WERI-Rb-1 (cell line): ENCODE measurements around the gene ATG16L1.

Experiments
- DNase-seq: peaks from one replicate; pipeline ENCODE4 v3.0.0-alpha.2; 2020
- H3K27ac ChIP-seq: fragments of 250-450 bp; sonication (Bioruptor Pico); 2 replicates; pipeline ENCODE4 v1.5.1; 2020; ENCODE audit warnings: mild to moderate bottlenecking, moderate library complexity
- H3K27me3 ChIP-seq: fragments of 250-450 bp; sonication (Bioruptor Pico); 2 replicates; pipeline ENCODE4 v1.5.1; 2021; ENCODE audit warnings: mild to moderate bottlenecking, low read depth, moderate library complexity; ENCODE audit not compliant: insufficient read depth, severe bottlenecking
- H3K36me3 ChIP-seq: fragments of 250-450 bp; sonication (Bioruptor Pico); 2 replicates; pipeline ENCODE4 v1.5.1; 2020; ENCODE audit warnings: mild to moderate bottlenecking, moderate library complexity
- H3K4me3 ChIP-seq: 2 replicates; pipeline ENCODE4 v1.5.1; 2011; ENCODE audit warnings: low read depth, mild to moderate bottlenecking, control low read depth, low read length
- H3K9me3 ChIP-seq: fragments of 250-450 bp; sonication (Bioruptor Pico); 2 replicates; pipeline ENCODE4 v1.5.1; 2021; ENCODE audit warnings: mild to moderate bottlenecking, moderate library complexity; ENCODE audit not compliant: severe bottlenecking
- TF ChIP-seq, protein P1 (sequence below): IDR thresholded peaks from 2 replicates; pipeline ENCODE4 v1.5.1; 2011; ENCODE audit warnings: low read depth, mild to moderate bottlenecking, control low read depth, inconsistent platforms, low read length

Gene ATG16L1

GRCh38 chr2:233213011-233213410, 38.5 kb upstream of the ATG16L1 start:
- no peak overlapping the region for H3K27ac ChIP-seq
- no peaks in the 10 kb centered on the region for H3K9me3 ChIP-seq

GRCh38 chr2:233213975-233214374, 37.5 kb upstream of the ATG16L1 start:
- H3K36me3 ChIP-seq: no peaks in the 10 kb centered on the region
- H3K27me3 ChIP-seq: no peaks in the 10 kb centered on the region
- no peak overlapping the region for H3K4me3 ChIP-seq
- no peak for DNase-seq
- TF ChIP-seq, protein P1, sequence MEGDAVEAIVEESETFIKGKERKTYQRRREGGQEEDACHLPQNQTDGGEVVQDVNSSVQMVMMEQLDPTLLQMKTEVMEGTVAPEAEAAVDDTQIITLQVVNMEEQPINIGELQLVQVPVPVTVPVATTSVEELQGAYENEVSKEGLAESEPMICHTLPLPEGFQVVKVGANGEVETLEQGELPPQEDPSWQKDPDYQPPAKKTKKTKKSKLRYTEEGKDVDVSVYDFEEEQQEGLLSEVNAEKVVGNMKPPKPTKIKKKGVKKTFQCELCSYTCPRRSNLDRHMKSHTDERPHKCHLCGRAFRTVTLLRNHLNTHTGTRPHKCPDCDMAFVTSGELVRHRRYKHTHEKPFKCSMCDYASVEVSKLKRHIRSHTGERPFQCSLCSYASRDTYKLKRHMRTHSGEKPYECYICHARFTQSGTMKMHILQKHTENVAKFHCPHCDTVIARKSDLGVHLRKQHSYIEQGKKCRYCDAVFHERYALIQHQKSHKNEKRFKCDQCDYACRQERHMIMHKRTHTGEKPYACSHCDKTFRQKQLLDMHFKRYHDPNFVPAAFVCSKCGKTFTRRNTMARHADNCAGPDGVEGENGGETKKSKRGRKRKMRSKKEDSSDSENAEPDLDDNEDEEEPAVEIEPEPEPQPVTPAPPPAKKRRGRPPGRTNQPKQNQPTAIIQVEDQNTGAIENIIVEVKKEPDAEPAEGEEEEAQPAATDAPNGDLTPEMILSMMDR: no peak
- H3K9me3 ChIP-seq: no peaks in the 10 kb centered on the region
- no peak overlapping the region for H3K27ac ChIP-seq

More at GRCh38 chr2:233213011-233213410, 38.5 kb upstream of the ATG16L1 start:
- Histone ChIP-seq H3K36me3 (no peaks in the 10 kb centered on the region), H3K27me3 (no peaks in the 10 kb centered on the region), H3K4me3 (no peak overlapping the region)
- DNase-seq: no peak
- TF ChIP-seq, protein P1: no peak

GRCh38 chr2:233217892-233218377, 33.5 kb upstream of the ATG16L1 start:
- TF ChIP-seq, protein P1: no peak
- Histone ChIP-seq H3K27me3 (no peaks in the 10 kb centered on the region), H3K4me3 (no peak overlapping the region), H3K27ac (no peak overlapping the region), H3K9me3 (no peaks in the 10 kb centered on the region), H3K36me3 (no peaks in the 10 kb centered on the region)
- DNase-seq: no peak

GRCh38 chr2:233218836-233219235, 32.6 kb upstream of the ATG16L1 start:
- no peak for DNase-seq
- H3K4me3 ChIP-seq: no peak overlapping the region
- no peaks in the 10 kb centered on the region for H3K36me3 ChIP-seq
- H3K9me3 ChIP-seq: no peaks in the 10 kb centered on the region
- no peaks in the 10 kb centered on the region for H3K27me3 ChIP-seq
- TF ChIP-seq, protein P1: no peak
- H3K27ac ChIP-seq: no peak overlapping the region

DNA sequence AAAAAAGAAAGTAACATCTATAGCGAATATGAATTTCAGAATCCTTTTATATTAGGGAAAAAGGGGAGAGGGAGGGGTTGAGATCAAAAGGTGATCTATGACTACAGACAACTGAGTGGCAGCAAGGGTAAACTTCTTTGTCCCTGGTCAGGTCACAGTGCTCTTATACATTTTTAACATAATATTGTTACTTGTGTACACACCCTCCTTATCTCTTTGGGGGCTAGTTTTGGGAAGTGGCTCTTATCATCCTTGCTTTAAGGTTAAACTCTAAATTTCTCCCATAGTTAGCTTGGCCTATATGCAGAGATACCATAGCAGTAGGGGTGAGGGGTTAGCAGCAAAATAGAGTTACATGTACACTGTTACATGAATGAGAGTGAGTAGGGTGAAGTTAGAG, 31.6 kb upstream of the ATG16L1 start:
- no peak for DNase-seq
- H3K4me3 ChIP-seq: no peak overlapping the region
- H3K27me3 ChIP-seq: no peaks in the 10 kb centered on the region
- no peaks in the 10 kb centered on the region for H3K9me3 ChIP-seq
- H3K27ac ChIP-seq: no peak overlapping the region
- TF ChIP-seq, protein P1: no peak
- H3K36me3 ChIP-seq: no peaks in the 10 kb centered on the region

DNA sequence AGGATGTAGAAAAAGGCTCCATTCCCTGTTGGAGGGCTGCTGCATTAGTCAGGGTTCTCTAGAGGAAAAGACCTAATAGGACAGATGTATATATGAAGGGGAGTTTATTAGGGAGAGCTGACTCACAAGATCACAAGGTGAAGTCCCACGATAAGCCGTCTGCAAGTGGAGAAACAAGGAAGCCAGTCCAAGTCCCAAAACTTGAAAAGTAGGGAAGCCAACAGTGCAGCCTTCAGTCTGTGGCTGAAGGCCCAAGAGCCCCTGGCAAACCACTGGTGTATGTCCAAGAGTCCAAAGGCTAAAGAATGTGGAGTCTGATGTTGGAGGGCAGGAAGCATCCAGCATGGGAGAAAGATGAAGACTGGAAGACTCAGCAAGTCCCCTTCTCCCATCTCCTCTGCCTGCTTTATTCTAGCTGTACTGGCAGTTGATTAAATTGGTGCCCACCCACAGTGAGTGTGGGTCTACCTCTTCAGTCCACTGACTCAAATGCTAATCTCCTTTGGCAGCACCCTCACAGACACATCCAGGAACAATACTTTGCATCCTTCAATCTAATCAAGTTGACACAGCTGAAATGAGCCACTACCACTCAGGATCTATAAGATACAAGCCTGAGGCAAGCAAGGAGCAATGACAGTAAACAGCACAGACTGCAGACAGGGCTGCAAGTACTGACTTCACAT, 30.0 kb upstream of the ATG16L1 start:
- H3K36me3 ChIP-seq: no peaks in the 10 kb centered on the region
- H3K4me3 ChIP-seq: no peak overlapping the region
- peaks cover 2% of the 10 kb centered on the region for H3K9me3 ChIP-seq
- DNase-seq: no peak
- TF ChIP-seq, protein P1: no peak
- no peaks in the 10 kb centered on the region for H3K27me3 ChIP-seq
- H3K27ac ChIP-seq: no peak overlapping the region
